ENCODE data around the gene C20orf202.

C20orf202 gene

DNA sequence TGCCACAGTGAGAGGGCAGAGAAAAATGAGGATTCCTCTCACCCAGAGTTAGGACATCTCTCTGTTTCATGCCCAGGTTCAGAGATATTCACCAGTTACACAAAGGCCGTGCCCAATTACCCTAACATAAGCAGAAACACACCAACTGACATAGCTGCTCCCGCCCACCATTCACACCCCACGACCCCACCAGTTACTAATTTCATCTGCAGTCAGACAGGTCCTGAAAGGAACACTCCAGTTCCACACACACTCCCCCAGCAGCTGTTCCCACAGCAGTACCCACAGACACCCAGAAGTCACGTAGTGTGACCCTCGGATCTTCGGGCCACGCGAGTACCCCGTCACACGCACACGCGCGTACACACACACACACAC is 19.0 kb upstream of the C20orf202 start:
- no peak for DNase-seq (ENCODE audit: low read depth in 2 of 3, low spot score in 2 of 3)

DNA sequence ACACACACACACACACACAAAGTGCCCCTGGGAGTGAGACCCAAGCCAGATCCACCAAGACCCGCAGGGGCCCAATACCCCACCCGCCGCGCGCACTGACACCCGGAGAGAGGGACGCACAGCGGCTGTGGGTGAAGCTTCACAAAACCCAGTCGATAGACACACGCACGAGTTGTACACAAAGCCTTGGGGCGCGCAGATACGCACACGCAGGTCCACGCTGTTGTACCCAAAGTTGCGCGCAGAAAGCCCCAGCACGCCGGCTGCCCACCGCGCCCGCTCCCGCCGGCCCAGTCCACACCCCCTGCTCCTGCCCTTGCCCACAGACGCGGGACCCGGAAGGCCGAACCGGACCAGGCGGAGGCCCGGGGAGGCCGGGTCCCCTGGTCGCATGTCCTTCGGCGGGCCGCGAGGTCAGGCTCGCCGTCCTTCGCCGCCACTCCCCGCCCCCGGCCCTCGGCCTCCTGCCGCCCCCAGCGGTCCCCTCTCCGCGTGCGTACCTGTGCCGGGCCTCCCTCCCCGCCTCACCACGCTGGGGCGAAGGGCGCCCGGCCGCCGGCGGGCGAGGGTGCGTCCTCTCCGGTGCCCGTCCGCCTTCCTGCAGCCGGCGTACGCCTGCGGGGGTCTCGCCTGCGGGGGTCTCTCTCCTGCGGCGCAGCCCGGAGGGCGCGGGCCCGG is 18.5 kb upstream of the C20orf202 start, which contains the start of gene TMEM74B:
Gene TMEM74B, minus strand, starts transcription at position 344 of the 678 bp plus-strand sequence. CDS start 1,180 bp downstream, outside the sequence.
- DNase-seq (ENCODE audit: low read depth in 2 of 3, low spot score in 2 of 3): no peak

GRCh38 chr20:1185316-1185741 is 17.9 kb upstream of the C20orf202 start:
- DNase-seq (ENCODE audit: low read depth in 2 of 3, low spot score in 2 of 3): no peak

GRCh38 chr20:1185790-1186334 is 17.4 kb upstream of the C20orf202 start:
- DNase-seq (ENCODE audit: low read depth in 2 of 3, low spot score in 2 of 3): peak in 1 of 3 experiments; percentile 34

GRCh38 chr20:1186367-1186991 is 16.8 kb upstream of the C20orf202 start:
- no peak for DNase-seq (ENCODE audit: low read depth in 2 of 3, low spot score in 2 of 3)

DNA sequence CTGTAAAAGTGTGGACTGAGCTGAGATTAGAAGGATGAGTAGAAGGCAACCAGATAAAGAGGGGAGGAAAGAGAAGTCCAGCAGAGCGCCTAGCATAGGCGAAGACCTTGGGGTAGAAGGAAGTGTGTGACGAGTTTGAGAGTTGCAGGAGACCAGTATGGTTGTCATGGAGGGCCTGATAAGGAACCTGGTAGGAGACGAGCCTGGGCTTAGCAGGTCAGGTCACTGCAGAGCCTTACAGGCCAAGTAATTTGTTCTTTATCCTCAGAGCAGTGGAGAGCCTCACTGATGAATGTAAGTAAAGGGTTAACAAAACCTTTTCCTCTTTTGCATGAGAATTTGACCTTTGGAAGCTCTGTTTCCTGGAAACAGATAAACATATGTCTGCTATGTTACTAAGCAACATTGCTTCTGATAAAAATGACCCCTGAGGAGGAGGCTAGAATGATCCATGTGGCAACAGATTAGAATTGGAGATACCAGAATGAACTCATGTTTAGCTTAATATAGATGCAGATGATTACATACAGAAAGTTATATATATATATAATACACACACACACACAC is 15.6 kb upstream of the C20orf202 start:
- no peak for DNase-seq (ENCODE audit: low read depth in 2 of 3, low spot score in 2 of 3)

- no peak for DNase-seq (ENCODE audit: low read depth in 2 of 3, low spot score in 2 of 3)
These were observed 14.9 kb upstream of the C20orf202 start for GRCh38 chr20:1188347-1188746.

- DNase-seq (ENCODE audit: low read depth in 2 of 3, low spot score in 2 of 3): no peak
These were observed 13.4 kb upstream of the C20orf202 start for GRCh38 chr20:1189827-1190226.

- DNase-seq (ENCODE audit: low read depth in 2 of 3, low spot score in 2 of 3): no peak
These were observed 12.4 kb upstream of the C20orf202 start for GRCh38 chr20:1190847-1191246.

- DNase-seq (ENCODE audit: low read depth in 2 of 3, low spot score in 2 of 3): no peak
These were observed 12.0 kb upstream of the C20orf202 start for GRCh38 chr20:1191299-1191698.

- no peak for DNase-seq (ENCODE audit: low read depth in 2 of 3, low spot score in 2 of 3)
These were observed 8.0 kb upstream of the C20orf202 start for GRCh38 chr20:1195226-1195625.

DNA sequence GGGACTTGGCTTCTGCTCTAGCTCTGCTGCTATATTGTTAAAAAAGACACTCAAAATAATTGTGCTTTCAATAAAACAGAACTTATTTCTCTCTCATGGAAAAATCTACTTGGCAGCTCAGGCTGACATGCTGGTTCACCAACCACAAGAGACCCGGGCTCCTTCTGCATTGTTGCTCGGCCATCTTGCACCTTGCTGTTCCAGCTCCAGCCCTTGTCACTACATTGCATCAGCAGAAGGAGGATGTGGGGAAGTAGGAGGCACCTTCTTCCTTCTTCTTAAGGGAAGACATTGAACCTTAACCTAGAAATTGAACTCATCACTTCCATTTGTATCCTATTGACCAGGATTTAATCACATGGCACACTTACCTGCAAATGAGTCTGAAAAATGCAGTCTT is 6.6 kb upstream of the C20orf202 start:
- no peak for DNase-seq (ENCODE audit: low read depth in 2 of 3, low spot score in 2 of 3)

GRCh38 chr20:1197801-1198200 is 5.5 kb upstream of the C20orf202 start:
- no peak for DNase-seq (ENCODE audit: low read depth in 2 of 3, low spot score in 2 of 3)

DNA sequence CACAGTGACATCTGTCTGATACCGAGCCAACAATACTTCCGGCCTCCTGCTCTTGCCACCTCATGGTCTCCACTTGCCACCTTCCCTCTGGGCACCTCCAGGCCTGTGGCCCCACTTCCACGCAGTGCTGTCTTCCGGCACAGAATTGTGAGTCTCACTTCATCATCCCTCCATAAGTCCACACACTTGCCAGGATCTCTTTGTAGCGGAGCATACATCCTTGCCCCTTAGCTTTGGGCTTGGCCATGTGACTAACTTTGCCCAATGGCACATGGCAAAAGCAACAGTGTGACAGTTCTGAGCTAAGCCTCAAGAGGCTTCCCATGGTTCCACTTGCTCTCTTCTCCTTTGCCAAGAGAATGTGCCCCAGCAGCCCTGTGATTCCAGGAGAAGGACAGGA is 4.5 kb upstream of the C20orf202 start:
- no peak for DNase-seq (ENCODE audit: low read depth in 2 of 3, low spot score in 2 of 3)

GRCh38 chr20:1199212-1199873 is 3.9 kb upstream of the C20orf202 start:
- DNase-seq (ENCODE audit: low read depth in 2 of 3, low spot score in 2 of 3): no peak

DNA sequence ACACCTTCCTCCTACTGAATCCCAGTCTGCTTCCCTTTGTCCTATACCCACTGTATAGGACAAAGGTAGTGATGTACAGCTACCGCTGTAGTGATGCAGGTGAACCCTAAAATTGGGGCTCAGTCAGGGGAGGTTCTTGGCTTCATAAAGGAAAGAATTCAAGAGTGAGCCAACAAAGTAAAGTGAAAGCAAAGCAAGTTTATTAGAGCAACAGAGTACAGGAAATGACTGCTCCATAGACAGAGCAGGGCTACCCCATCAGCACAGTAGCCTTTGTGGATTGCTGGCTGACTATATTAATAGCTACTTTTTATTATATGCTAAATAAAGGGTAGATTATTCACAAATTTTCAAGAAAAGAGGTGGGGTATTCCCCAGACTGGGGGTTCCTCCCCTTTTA is 3.3 kb upstream of the C20orf202 start:
- DNase-seq (ENCODE audit: low read depth in 2 of 3, low spot score in 2 of 3): no peak

DNA sequence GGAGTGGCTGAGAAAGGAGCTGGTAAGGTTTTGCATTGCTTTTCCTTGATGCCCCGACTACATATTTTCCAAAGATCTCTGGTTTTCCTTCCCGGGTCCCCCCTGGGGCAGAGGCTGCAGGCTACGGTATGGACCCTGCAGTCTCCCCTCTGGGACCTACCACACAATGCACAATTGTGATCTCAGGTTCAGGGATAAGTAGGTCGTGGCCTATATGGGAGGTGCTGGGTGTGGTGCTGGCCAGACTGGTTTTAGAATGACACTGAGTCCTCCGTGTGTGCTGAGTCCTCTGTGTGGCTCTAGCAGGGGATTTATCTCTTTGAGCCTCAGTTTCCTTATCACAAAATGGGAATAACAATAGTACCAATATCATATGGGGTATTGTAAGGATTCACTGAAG is 376 bp downstream of the C20orf202 start:
- DNase-seq (ENCODE audit: low read depth in 2 of 3, low spot score in 2 of 3): no peak

DNA sequence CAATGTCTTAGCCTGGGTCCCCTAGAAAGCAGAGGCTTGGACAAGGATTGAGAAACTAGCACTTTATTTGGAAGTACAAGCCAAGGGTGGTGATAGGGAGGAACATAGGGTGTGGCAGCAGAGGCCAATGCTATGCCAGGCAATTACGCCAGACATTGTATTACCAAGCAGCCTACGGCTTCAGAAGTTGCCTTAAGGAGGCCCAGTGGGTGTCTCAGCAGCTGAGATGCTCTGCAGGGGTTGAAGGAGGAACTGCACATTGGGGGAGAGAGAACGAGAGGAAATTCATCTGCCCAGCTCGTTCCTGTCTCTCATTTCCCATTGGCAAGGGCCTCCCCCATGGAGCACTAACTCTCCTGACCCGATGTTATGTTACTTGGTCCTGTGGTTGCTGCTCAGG is 859 bp downstream of the C20orf202 start:
- no peak for DNase-seq (ENCODE audit: low read depth in 2 of 3, low spot score in 2 of 3)

DNA sequence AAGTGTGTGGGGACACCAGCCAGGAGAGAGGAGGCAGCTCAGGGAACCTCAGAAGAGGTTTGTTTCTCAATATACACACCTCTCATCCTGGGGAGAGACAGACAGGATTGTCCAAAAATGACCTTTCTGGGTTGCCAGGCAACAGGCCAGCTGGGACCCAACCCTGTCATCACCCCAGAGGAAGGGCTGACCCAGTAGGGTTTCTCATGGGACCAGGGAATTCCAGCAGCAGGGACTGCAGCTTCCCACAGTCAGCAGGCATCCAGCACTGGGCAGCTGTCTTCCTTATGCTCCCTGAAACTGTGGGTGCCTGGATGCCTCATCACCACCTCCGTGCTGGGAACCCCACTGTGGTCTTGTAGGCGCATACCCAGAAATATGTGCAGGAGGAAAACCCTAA is 1.3 kb downstream of the C20orf202 start:
- DNase-seq (ENCODE audit: low read depth in 2 of 3, low spot score in 2 of 3): no peak

GRCh38 chr20:1205802-1206201 is 2.5 kb downstream of the C20orf202 start:
- no peak for DNase-seq (ENCODE audit: low read depth in 2 of 3, low spot score in 2 of 3)

- DNase-seq (ENCODE audit: low read depth in 2 of 3, low spot score in 2 of 3): no peak
These were observed 3.3 kb downstream of the C20orf202 start for GRCh38 chr20:1206366-1207148.
